Measurements from ENCODE around the gene MCOLN3.

Gene MCOLN3
- 0.22 to 4.6 reads per million in 2 experiments for total RNA-seq

- DNase-seq (ENCODE audit: low read depth), result peak; percentile 9
Observed at GRCh38 chr1:85048296-85049064, at the start of gene MCOLN3. Gene MCOLN3, minus strand, starts transcription at chr1:85048500. Its CDS starts 3,140 bp downstream, at chr1:85045360.

- DNase-seq (ENCODE audit: low read depth), result no peak
Observed at GRCh38 chr1:85093644-85094043, 45.3 kb upstream of the MCOLN3 start.

GRCh38 chr1:85091671-85092280 lies 43.5 kb upstream of the MCOLN3 start:
- no peak for DNase-seq (ENCODE audit: low read depth)

- no peak for DNase-seq (ENCODE audit: low read depth)
Observed at GRCh38 chr1:85090225-85090624, 41.9 kb upstream of the MCOLN3 start.

- no peak for DNase-seq (ENCODE audit: low read depth)
Observed at GRCh38 chr1:85089203-85089602, 40.9 kb upstream of the MCOLN3 start.

- no peak for DNase-seq (ENCODE audit: low read depth)
Observed at GRCh38 chr1:85088408-85088784, 40.1 kb upstream of the MCOLN3 start.

GRCh38 chr1:85087659-85088407 lies 39.5 kb upstream of the MCOLN3 start:
- no peak for DNase-seq (ENCODE audit: low read depth)

GRCh38 chr1:85085417-85085816 lies 37.1 kb upstream of the MCOLN3 start:
- no peak for DNase-seq (ENCODE audit: low read depth)

GRCh38 chr1:85078903-85079302 lies 30.6 kb upstream of the MCOLN3 start:
- DNase-seq (ENCODE audit: low read depth), result no peak

GRCh38 chr1:85074365-85074964 lies 26.2 kb upstream of the MCOLN3 start:
- no peak for DNase-seq (ENCODE audit: low read depth)

- DNase-seq (ENCODE audit: low read depth), result no peak
Observed at GRCh38 chr1:85070972-85071492, 22.7 kb upstream of the MCOLN3 start.

GRCh38 chr1:85068846-85069245 lies 20.5 kb upstream of the MCOLN3 start:
- DNase-seq (ENCODE audit: low read depth), result no peak

- no peak for DNase-seq (ENCODE audit: low read depth)
Observed at GRCh38 chr1:85065550-85065949, 17.2 kb upstream of the MCOLN3 start.

- DNase-seq (ENCODE audit: low read depth), result no peak
Observed at GRCh38 chr1:85062425-85063026, 14.2 kb upstream of the MCOLN3 start.

GRCh38 chr1:85061711-85062424 lies 13.6 kb upstream of the MCOLN3 start:
- peak; percentile 85 for DNase-seq (ENCODE audit: low read depth)

GRCh38 chr1:85060038-85060437 lies 11.7 kb upstream of the MCOLN3 start:
- no peak for DNase-seq (ENCODE audit: low read depth)

GRCh38 chr1:85059563-85059962 lies 11.3 kb upstream of the MCOLN3 start:
- DNase-seq (ENCODE audit: low read depth), result no peak

- DNase-seq (ENCODE audit: low read depth), result no peak
Observed at GRCh38 chr1:85058786-85059185, 10.5 kb upstream of the MCOLN3 start.

GRCh38 chr1:85058311-85058710 lies 10.0 kb upstream of the MCOLN3 start:
- no peak for DNase-seq (ENCODE audit: low read depth)

- DNase-seq (ENCODE audit: low read depth), result no peak
Observed at GRCh38 chr1:85054664-85055063, 6.4 kb upstream of the MCOLN3 start.

GRCh38 chr1:85049735-85050166 lies 1.5 kb upstream of the MCOLN3 start:
- DNase-seq (ENCODE audit: low read depth), result no peak

All from T follicular helper cell (primary cell).